Hypothalamus (tissue), 51 donors: Measurements from ENCODE around the gene NECAB3.
A peak's percentile ranks its signal among the peaks of the same experiment; 100 is the strongest.

Experiments
- DNase-seq, 51 donors: peaks; one replicate each; lab custom pipeline; 2025; lab: John Stamatoyannopoulos, UW

NECAB3 gene

DNA sequence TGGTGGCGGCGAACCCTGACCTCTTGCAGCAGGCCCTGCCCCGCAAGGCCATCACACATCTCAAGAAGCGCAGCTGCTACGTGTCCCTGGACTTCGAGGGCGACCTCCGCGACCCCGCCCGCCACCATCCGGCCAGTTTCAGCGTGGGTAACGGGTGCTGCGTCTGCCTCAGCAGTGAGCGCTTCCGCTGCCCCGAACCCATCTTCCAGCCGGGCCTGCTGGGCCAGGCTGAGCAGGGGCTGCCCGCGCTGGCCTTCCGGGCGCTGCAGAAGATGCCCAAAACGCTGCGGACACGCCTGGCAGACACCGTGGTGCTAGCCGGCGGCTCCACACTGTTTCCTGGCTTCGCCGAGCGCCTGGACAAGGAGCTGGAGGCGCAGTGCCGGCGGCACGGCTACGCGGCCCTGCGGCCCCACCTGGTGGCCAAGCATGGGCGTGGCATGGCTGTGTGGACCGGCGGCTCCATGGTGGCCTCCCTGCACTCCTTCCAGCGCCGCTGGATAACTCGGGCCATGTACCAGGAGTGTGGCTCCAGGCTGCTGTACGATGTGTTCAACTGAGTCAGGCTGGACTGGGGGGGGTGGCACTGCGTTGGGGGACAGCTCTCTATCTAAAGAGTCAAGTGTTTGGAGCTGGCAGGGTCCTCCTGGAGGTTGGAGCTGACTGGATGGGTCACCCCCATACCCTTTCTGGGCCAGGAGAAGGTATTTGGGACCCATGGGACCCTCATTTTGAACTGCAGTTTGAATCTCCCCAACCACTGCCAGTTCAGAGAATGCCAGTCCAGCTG lies 6.4 kb downstream of the NECAB3 start:
- DNase-seq: peak in 47 of 51 donors; percentile 20 to 84 (median 57)

DNA sequence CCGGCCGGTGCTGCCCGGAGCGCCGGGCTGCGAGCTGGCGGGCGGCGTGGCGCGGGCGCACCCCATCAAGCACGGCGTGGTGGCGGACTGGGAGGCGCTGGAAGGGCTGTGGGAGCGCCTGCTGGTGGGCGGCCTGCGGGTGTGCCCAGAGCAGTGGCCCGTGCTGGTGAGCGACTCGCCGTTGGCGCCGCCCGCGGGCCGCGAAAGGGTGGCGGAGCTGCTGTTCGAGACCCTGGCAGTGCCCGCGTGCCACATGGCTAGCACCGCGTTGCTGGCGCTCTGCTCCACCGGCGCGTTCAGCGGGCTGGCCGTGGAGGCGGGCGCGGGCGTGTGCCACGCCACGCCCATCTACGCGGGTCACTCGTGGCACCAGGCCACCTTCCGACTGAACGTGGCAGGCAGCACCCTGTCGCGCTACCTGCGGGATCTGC lies 7.0 kb downstream of the NECAB3 start:
- peak in 27 of 51 donors; percentile 25 to 60 (median 48) for DNase-seq

DNA sequence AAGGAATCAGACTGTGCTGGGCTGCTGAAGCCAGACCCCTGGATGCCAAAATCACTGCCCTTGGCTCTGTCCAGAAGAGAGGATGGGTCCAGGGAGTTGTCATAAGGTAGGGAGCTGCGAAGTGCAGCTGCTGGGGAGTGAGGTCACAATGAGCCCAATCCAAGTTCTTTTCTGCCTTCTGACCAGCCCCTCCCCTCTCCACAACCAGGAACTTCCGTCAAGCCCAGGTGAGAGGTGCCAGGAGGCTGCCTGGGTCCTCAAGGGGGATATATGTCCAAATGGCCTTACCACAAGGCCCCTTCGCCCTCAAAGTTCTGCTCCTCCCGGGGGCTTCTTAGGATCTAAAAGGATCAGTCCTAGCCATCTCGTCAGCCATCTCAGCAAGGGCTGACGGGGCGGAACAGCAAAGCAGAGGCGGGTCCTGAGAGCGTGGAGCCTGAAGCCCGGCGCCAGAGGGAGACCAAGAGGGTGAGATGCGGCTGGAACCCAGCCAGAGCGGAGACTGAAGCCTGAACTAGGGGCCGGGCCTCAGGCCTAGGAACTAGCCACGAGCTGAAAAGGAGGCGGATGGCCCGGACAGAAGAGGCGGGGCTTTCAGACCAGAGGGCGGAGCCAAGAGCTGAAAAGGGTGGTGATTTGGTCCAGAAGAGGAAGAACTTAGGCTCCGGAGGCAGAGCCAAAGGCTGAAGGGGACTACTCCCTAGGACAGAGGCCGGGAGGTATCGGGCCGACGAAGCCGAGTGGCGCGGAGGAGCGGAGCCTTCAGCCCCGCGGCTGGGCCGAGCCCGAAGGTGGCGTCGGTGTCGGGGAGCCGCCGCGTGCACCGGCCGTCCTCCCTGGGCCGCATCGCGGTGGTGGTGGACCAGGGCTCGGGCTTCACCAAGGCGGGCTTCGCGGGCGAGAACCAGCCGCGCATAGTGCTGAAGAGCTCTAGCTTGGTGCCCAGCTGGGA lies 7.7 kb downstream of the NECAB3 start, which contains the start of gene ACTL10:
Gene ACTL10, plus strand, starts transcription at position 651 of the 952 bp plus-strand sequence. CDS start 555 bp downstream, outside the sequence.
- DNase-seq: peak; percentile 14 to 96 (median 86)

DNA sequence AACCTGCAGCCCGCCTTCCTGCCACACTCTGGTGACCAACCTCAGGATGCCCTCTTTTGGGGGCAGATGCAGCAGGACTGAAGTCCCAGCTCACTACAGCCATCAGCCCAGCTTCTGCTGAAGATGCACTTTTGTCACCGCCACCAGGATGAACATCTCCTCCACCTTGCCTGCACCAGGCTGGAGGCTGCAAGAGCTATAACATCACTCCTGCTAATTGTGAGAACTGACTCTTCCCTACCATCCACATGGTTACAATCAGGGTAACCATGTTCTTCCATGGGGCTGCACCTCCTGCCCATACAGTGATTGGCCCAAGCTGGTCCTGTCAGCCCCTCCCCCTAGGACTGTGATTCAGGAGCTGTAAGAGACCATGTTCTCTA lies 9.5 kb downstream of the NECAB3 start:
- no peak for DNase-seq

DNA sequence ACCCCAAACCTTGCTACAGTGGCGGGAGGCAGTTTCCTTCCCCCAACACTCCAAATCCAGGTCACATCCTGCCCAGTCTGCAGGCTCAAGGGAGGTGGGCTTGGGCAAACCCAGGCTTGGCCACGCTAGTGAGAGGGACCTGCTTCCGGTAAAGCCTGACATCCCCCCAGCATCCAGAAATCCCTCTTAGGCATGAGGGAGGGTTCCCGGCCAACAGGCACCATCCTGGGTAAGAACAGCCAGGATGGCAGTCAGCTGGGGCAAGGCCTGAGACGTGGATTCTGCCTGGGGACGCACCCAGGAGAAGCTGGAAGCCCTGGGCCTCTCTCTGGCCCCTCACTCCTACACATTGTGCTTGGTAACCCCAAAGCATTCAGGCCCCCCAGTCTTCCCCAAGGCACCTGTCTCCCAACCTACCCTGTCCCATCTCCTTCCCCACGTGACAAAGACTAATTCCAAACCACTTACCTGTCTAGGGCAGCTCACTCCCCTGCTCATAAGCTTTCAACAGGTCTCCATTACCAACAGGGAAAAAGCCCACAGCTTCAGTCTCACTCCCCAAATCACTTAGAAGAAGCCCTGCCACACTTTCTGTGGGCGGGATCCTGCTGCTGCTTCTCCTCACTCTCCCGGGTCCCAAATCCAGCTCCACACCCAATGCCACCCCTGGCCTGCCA lies 10.0 kb downstream of the NECAB3 start:
- peak in 2 of 51 donors; percentile 42 to 45 for DNase-seq

DNA sequence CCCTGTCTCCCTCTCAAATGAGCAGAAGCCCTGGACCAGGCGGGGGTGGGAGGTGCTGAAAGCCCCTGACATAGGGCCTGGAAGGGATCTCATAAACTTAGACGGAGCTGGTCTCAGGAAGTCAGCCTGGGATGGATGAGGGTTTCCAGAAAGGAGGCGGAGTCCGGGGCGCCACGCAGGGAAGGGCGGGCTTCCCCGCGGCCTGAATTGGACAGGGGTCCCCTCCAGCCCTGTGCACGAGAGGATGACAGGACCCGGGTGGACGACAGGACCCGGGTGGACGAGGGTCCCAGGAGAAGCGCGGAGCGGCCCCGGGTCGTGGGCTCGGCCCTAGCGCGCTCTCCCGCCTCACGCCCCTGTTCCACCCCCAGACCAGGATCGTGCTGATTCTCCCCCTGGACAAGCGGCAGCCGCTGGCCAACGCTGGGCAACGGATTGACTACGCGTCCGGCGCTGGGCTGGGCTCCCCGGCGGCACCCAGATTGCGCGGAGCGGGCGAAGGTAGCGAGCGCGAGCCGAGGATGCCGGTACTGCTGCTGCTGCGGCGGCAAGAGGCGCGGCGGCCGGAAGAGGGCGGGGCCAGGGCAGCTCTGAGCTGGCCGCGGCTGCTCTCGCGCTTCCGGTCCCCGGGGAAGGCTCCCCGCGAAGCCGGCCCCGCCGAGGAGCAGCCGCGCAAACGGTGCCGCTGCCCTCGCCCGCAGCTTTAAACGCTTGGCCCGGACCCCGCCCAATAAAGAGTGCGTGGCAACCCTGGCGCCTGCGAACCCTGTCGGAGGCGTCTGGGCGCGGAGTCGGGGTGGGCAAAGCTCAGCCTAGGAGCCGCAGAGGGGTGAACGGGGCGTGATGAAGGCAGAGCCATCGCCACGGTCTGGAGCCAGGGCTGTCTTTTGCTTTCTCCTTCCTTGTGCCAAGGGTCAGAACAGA lies 10.8 kb downstream of the NECAB3 start:
- DNase-seq: peak in 49 of 51 donors; percentile 26 to 86 (median 64)

DNA sequence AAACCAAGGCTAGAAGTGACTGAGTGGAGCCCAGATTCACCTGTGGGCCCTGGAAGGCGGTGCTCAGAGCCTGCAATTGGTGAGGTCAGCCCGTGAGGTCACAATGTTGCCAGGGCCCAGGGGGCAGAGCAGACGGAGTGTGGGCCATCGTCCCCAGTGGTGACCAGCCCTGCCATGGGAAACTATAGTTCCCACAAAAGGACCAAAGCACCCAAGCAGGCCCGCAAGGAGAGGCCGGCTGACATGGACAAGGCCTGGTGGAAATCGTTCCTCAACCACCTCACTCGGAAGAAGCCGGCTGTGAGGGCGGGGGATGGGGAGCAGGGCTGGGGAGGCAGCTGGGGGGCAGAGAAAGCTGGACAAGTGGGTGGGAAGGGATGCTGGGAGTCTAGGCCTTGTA lies 12.1 kb downstream of the NECAB3 start, which contains the start of gene C20orf144:
Gene C20orf144, plus strand, starts transcription at position 156 of the 400 bp plus-strand sequence. Its CDS starts 19 bp downstream, at position 175.
- DNase-seq: no peak

DNA sequence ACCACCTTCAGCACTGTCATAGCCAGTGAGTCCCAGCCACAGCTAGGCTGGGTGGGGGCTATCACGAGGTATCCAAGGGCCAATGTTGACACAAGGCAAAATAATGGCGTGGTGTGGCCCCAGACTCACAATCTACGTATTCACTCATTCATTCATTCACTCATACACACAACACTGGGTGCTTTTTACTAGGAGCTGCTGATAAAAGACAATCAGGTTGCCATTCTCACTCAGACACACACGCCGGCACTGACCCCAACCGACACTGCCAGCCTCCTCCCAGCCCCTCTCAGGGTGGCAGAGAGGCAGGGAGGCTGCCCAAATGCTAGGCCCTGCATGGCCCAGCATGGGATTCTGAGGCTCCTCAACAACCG lies 13.6 kb downstream of the NECAB3 start:
- DNase-seq: no peak

DNA sequence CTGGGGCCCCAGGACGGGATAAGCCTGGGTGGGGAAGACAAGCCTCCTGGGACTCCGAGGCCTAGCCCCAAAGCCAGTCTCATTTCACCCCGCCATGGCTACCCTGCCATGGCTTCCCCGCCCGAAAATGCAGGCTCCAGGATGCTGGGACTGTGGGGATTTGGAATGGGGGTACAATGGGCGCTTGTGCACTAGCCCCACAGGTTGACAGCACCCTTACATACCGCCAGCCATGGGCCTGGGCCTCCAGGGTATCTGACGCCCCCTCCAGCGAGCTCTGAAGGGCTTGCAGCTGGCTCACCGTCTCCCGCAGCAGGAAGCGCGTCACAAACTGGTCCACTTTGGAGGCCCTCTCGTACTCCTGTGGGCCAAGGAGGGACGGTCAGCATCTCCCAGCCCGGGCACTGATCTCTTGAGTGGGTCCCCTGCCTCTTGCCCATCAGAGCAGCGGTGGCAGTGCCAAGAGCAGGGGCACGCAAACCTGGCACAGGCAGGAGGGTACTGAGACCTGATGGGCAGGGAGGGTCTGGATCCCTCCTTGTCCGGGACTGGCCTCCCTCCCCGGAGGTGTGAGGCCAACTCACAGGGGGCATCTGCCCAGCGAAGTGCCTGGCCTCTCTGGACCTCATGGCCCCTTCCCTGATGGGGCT lies 14.1 kb downstream of the NECAB3 start:
- DNase-seq: no peak

DNA sequence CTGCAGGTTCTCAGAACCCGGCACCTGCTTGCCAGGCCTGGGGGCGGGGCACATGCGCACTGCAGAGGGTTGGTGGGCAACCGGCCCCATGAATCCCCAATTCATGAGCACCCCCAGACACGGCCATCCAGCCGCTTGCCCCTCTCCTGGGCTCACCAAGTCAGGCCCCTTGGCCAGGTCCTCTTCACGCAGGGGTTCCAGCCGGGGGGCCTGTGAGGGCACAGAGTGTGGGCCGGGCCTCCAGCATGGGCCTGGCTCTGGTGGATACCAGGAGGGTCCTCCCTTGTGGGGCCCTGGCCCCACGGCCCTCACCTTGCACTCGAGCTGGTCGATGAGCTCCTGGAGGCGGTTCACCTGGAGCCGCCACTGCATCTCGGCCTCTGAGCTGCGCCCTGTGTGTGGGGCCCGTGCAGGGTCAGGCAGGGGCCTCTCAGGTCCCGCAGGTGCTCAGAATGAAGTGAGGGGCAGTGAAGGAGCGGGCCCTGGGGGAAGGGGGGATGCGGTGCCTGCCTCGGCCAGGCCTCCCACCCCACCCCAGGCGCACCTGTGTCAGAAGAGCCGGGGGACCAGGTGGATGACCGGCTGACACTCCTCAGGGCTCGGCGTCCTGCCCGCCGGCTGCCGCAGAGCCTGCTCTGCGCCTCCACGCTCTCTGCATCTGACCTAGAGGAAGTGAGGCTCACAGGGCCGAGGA lies 14.7 kb downstream of the NECAB3 start:
- DNase-seq: no peak

DNA sequence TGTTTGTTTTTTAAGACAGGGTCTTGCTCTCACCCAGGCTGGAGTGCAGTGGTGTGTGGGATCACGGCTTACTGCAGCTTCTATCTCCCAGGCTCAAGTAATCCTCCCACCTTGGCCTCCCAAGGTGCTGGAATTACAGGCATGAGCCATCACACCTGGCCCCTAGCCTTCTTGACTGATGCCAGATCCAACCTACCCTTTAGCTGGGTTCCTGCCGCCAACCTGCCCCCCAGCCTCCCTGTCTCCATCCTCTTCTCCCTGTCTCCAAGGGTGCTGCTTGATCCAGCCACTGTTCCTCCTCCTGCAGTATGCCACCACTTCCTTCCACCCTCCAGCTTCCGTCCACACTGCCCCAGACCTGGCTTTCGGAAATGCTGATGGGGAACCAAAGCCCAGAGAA lies 15.3 kb downstream of the NECAB3 start:
- no peak for DNase-seq

DNA sequence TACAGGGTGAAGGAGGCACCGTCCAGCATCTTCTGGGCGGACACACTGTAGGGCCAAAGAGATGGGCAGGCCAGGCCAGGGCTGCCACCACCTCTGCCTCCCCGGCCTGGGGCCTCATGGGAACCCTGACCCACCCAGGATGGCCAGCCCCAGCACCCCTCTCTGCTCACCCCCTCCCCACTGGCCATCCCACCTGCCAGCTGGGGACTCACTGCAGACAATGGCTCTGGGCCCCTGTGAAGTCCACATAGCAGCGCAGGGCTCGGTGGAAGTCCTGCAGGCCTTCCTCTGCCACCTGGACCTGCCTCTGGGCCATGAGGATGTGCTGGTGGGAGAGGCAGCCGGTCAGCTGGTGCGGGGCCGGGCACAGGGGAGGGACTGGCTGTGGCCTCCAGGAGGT lies 15.7 kb downstream of the NECAB3 start:
- DNase-seq: no peak

DNA sequence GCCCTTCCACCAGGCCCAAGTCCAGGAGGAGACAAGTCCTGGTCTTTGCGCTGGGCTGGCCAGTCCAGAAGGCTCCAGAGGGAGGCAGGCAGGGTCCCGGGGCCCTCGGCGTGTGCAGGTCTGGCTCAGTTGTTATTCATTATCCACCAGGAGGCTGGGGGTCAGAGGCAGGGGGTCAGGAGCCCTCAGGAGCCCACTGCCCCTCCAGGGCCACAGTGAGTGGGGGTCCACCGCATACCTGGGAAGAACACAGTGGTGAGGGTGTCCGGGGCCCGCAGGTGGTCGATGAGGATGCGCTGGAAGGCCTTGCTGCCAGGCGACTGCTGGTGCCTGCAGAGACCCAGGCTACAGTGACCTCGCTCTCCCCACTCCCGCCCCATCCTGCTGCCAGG lies 16.5 kb downstream of the NECAB3 start:
- DNase-seq: no peak

DNA sequence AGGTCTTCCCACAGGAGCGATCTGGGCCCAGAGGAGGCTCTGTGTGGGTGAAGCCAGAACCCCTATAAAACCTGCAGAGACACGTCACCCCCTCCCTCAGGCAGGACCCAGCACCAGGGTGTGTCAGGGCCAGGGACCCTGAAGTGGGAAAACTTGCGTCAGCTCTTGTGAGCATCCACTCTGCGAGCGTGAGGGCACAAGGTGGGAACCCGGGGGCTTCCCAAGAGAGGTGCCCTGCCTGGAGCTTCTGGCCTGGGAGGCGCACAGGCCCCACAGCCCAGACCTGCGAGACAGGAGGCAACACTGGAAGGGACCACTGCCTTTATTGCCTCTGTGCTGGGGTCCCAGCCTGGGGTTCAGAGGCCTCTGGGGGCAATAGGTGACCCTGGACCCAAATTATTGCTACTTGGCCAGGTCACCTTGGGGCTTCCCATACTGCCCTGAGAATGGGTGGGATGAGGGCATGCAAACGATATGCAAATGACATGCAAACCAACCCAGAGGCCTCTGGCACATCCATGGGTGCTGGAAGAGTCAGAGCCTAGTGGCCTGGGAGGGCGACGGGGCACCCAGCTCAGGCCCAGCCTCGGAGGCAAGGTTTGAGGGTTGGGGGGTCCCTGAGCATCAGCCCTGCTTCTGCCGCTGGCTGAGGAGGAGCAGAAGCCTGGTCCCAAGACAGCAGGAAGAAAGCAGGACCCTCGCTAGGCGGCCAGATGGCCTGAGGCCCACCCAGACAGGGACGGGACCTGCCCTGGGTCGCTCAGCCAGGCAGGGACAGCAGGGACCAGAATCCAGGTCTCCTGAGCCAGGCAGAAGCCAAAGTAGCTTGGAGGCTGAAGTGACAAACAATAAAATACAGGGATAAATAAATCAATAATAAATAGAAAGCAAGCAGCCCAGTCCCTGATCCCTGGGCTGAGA lies 17.2 kb downstream of the NECAB3 start:
- no peak for DNase-seq

DNA sequence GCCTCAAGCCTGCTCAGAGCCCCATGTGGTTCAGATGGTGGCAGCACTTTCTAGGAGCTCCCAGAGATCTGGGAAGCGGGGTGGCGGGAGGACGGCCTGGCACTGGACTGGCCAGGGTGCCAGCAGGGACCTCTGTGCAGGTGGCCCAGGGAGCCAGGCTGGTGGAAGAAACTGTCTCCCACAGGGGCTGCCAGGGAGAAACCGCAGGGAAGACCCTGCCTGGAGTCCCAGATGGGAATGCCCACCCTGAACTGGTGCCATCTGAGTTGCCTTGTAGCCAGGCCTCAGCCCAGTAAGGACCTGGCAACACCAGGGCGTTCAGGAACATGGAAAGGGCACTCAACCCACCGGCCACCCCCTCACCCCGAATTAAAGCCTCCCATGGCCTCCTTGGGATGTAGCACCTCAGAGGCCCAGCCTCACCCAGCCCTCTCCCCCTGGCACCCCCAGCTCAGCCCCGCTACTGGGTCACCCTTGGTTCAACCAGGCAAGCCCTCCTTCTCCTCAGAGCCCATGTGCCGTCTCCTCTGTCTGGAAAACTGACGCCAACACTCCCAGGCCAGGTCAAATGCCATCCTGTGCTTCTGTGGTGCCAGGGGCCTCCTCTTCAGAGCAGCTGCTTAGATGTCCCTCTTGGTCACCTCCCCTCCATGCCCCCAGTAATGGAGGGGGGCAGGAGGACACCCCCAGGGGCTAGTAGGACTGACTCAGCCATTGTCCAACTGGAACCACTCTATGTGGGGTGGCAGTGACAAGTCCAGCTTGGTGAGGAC lies 18.0 kb downstream of the NECAB3 start:
- DNase-seq: no peak

DNA sequence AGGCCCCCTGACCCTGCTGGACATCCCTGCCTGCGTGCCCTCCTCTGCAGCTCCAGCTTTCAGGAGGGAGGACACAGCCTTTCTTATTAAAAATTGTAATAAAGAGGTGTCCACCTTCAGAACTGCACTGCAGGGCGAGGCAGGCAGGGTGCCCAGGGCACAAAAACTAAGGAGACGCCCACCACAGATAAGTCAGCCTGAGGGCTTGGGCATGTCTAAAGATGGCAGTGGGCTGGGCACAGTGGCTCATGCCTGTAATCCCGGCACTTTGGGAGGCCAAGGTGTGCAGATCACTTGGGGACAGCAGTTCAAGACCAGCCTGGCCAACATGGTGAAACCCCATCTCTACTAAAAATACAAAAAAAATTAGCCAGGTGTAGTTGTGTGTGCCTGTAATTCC lies 19.1 kb downstream of the NECAB3 start:
- DNase-seq: no peak
